K562 (cell line): Measurements from ENCODE around the gene EGFL7. TPM values are rescaled to one million over a fixed set of nuclear protein-coding genes. Genes with fewer than 3 reads are reported as not detected.

ENCODE experiments used
- ATAC-seq: fragments of 200-7000 bp; cut with Tn5 transposase; 3 replicates; pipeline ENCODE4 v1.9.1; 2020; ENCODE audit warnings: moderate library complexity
- BruUV-seq: library from RNA; stranded (reverse); fragments of 400-500 nt; replicated peaks from 2 replicates; lab custom pipeline; 2021; lab: Mats Ljungman, UMichigan
- CTCF ChIA-PET: fragments of 300-600 bp; formaldehyde crosslinking; extraction: SDS; loops from one replicate; lab custom pipeline; 2021; ENCODE audit warnings: low intra/inter-chr PET ratio; lab: Yijun Ruan, JAX
- POLR2A ChIA-PET: fragments of 300-600, 350-650 bp; sonication (Branson Sonifier 250); formaldehyde crosslinking; extraction: SDS; loops from one replicate; lab custom pipeline; 2021; ENCODE audit warnings: antibody characterized with exemption, inconsistent platforms; lab: Yijun Ruan, JAX
- DNase-seq, 4 experiments: peaks; one replicate each; pipeline versions ENCODE4 v3.0.0 to v3.0.0-alpha.2; 2011 to 2018; ENCODE audit warnings: low spot score in 3 of 4, mixed read lengths in 3 of 4; ENCODE audit errors: extremely low read depth in 1 of 4
- FAIRE-seq: peaks from 2 replicates; lab custom pipeline; 2011; peaks lifted over from hg19 to GRCh38; lab: Jason Lieb, UNC
- H2AFZ ChIP-seq: 2 replicates; pipeline ENCODE4 v1.6.0; 2011; ENCODE audit warnings: low read depth, low read length, control low read depth, inconsistent platforms
- H3K27ac ChIP-seq: fragments of 200-600 bp; 3 replicates; pipeline ENCODE4 v1.8.0; 2011; ENCODE audit warnings: low read depth, mild to moderate bottlenecking, control low read depth, inconsistent platforms, low read length, moderate library complexity, mixed read lengths; ENCODE audit errors: extremely low read depth
- H3K27me3 ChIP-seq, 2 experiments: fragments of 300-600 bp in 1 of 2; 2 replicates in 1 of 2; 3 replicates in 1 of 2; pipeline versions ENCODE4 v1.6.0 to v1.8.0; 2011; ENCODE audit warnings: inconsistent platforms in 2 of 2, low read length in 2 of 2, mild to moderate bottlenecking in 1 of 2, mixed read lengths in 1 of 2, moderate library complexity in 1 of 2; ENCODE audit not compliant: control insufficient read depth in 2 of 2, insufficient read depth in 2 of 2
- H3K36me3 ChIP-seq: fragments of 300-600 bp; 3 replicates; pipeline ENCODE4 v1.8.0; 2011; ENCODE audit warnings: mild to moderate bottlenecking, low read length, inconsistent platforms; ENCODE audit not compliant: control insufficient read depth, insufficient read depth
- H3K4me1 ChIP-seq, 2 experiments: fragments of 200-600 bp in 1 of 2; replicated peaks in 1 of 2; 2 replicates in 1 of 2; 3 replicates in 1 of 2; pipeline versions ENCODE4 v1.5.1 to v1.8.0; 2011; ENCODE audit warnings: inconsistent platforms in 2 of 2, low read length in 2 of 2, mild to moderate bottlenecking in 1 of 2, mixed read lengths in 1 of 2, moderate library complexity in 1 of 2; ENCODE audit not compliant: control insufficient read depth in 2 of 2, insufficient read depth in 2 of 2
- H3K4me2 ChIP-seq: 2 replicates; pipeline ENCODE4 v1.6.1; 2011; ENCODE audit warnings: low read length, control low read depth, inconsistent platforms, mixed read lengths; ENCODE audit not compliant: insufficient read depth
- H3K4me3 ChIP-seq: fragments of 200-600 bp; sonication (generic), shearing (Covaris generic); 2 replicates; pipeline ENCODE4 v1.5.1; 2016; ENCODE audit warnings: control low read depth, inconsistent platforms
- H3K79me2 ChIP-seq: fragments of 200-600 bp; 3 replicates; pipeline ENCODE4 v1.8.0; 2011; ENCODE audit warnings: low read length, inconsistent platforms; ENCODE audit not compliant: control insufficient read depth, insufficient read depth
- H3K9ac ChIP-seq, 2 experiments: 2 replicates each; pipeline versions ENCODE4 v1.6.0 to v1.6.1; 2011; ENCODE audit warnings: low read depth in 2 of 2, low read length in 2 of 2, control low read depth in 1 of 2, inconsistent platforms in 1 of 2, mild to moderate bottlenecking in 1 of 2, mixed read lengths in 1 of 2; ENCODE audit not compliant: insufficient read depth in 1 of 2
- H3K9me1 ChIP-seq: one replicate; pipeline ENCODE4 v1.6.0; 2011; ENCODE audit warnings: inconsistent platforms, mild to moderate bottlenecking, low read length, moderate library complexity; ENCODE audit not compliant: control insufficient read depth, insufficient read depth
- H3K9me3 ChIP-seq: replicated peaks from 2 replicates; pipeline ENCODE4 v1.5.1; 2011; ENCODE audit warnings: low read depth, low read length, inconsistent platforms; ENCODE audit not compliant: control insufficient read depth, insufficient read depth
- H4K20me1 ChIP-seq: replicated peaks from 2 replicates; pipeline ENCODE4 v1.6.1; 2011; ENCODE audit warnings: low read length, inconsistent platforms, mixed read lengths; ENCODE audit not compliant: control insufficient read depth, insufficient read depth
- BRD9 ChIP-seq: fragments of 450-650 bp; IDR thresholded peaks from 2 replicates; pipeline ENCODE4 v1.6.1; 2018; ENCODE audit warnings: low read depth; ENCODE audit not compliant: partially characterized antibody
- HNRNPK ChIP-seq: fragments of 200-400 bp; formaldehyde crosslinking; IDR thresholded peaks from one replicate; pipeline ENCODE4 v1.6.1; 2018; ENCODE audit warnings: mild to moderate bottlenecking, low read depth, low read length; ENCODE audit not compliant: poor library complexity, severe bottlenecking
- KAT2B ChIP-seq: IDR thresholded peaks from one replicate; pipeline ENCODE4 v1.6.1; 2012; ENCODE audit warnings: low read depth, mild to moderate bottlenecking, control low read depth, inconsistent platforms, low read length, moderate library complexity
- MED1 ChIP-seq: sonication (generic); formaldehyde crosslinking; IDR thresholded peaks from 2 replicates; pipeline ENCODE4 v1.8.1; 2023; ENCODE audit warnings: missing genetic modification reagents, borderline replicate concordance
- POLR2B ChIP-seq: fragments of 450-650 bp; IDR thresholded peaks from 2 replicates; pipeline ENCODE4 v1.6.1; 2018; ENCODE audit warnings: low read depth; ENCODE audit not compliant: partially characterized antibody
- POLR3A ChIP-seq: IDR thresholded peaks from 2 replicates; pipeline ENCODE4 v1.6.1; 2011; ENCODE audit warnings: borderline replicate concordance, mild to moderate bottlenecking, moderate library complexity; ENCODE audit not compliant: insufficient read length, insufficient read depth; ENCODE audit errors: extremely low read depth
- RBM39 ChIP-seq: fragments of 200-400 bp; formaldehyde crosslinking; optimal IDR thresholded peaks from 2 replicates; pipeline ENCODE3; 2018; ENCODE audit warnings: low read depth, low read length
- SIN3B ChIP-seq: fragments of 450-650 bp; IDR thresholded peaks from 2 replicates; pipeline ENCODE4 v1.6.1; 2017; ENCODE audit warnings: low read depth, mild to moderate bottlenecking, moderate library complexity
- SPI1 ChIP-seq: IDR thresholded peaks from 2 replicates; pipeline ENCODE4 v1.6.1; 2011; ENCODE audit warnings: low read depth, low read length, control low read depth, borderline replicate concordance
- TCF3 ChIP-seq: sonication (generic); formaldehyde crosslinking; IDR thresholded peaks from 2 replicates; pipeline ENCODE4 v1.4.0; 2020; ENCODE audit warnings: mild to moderate bottlenecking, missing genetic modification reagents
- XRCC3 ChIP-seq: fragments of 450-650 bp; IDR thresholded peaks from 2 replicates; pipeline ENCODE4 v1.6.1; 2017; ENCODE audit warnings: mild to moderate bottlenecking, moderate library complexity
- ZBED1 ChIP-seq: IDR thresholded peaks from 2 replicates; pipeline ENCODE4 v1.6.1; 2014
- ZNF408 ChIP-seq: fragments of 250-450 bp; sonication (Bioruptor Pico); IDR thresholded peaks from 2 replicates; pipeline ENCODE4 v1.4.0; 2020; ENCODE audit warnings: low read depth, mild to moderate bottlenecking, moderate library complexity
- WGBS: fragments of 100-300 bp; shearing (Covaris generic); methylation state at CpG from one replicate; pipeline ENCODE4 v1.1.6; 2016; ENCODE audit warnings: low coverage, mixed read lengths; ENCODE audit not compliant: insufficient coverage; ENCODE audit errors: missing lambda C conversion rate; 5-methylcytosine and 5-hydroxymethylcytosine counted together
- in situ Hi-C: fragments of 300-500 bp; cut with MboI; formaldehyde crosslinking; loops from 4 replicates; pipeline ENCODE4 v1.15.0; 2018; ENCODE audit warnings: inconsistent platforms, mixed read lengths
- intact Hi-C: fragments of 100-400 bp; cut with micrococcal nuclease; formaldehyde crosslinking; loops from 2 replicates; pipeline ENCODE4 v1.14.2; 2022
- polyA plus RNA-seq, 8 experiments: library from polyadenylated mRNA; depleted of rRNA in 4 of 8; stranded (reverse) in 5 of 8; unstranded in 3 of 8; fragments of >200 nt; fragmentation: Nextera tagmentation in 2 of 8; fragmentation: Illumina TruSeq in 1 of 8; extraction: Ambion mirVana in 2 of 8; extraction: Trizol in 1 of 8; gene quantifications; 2 replicates each; pipeline versions ENCODE4 v1.2.1 to v1.2.3, GENCODE V29; 2011 to 2014; ENCODE audit warnings: inconsistent platforms in 1 of 8, missing spikeins in 1 of 8
- total RNA-seq, 7 experiments: library from RNA; depleted of rRNA in 6 of 7; stranded (reverse); fragments of >200 nt in 6 of 7; fragmentation: Illumina TruSeq in 2 of 7; extraction: Trizol in 2 of 7; gene quantifications; 2 replicates each; pipeline versions ENCODE4 v1.2.1 to v1.2.3, GENCODE V29; 2011 to 2021; ENCODE audit warnings: low replicate concordance in 1 of 7
- TF ChIP-seq, protein P1 (sequence below): fragments of 250-450 bp; sonication (Bioruptor Pico); IDR thresholded peaks from 2 replicates; pipeline ENCODE4 v1.6.1; 2021; ENCODE audit warnings: mild to moderate bottlenecking
- TF ChIP-seq, protein P2 (sequence below): fragments of 450-650 bp; IDR thresholded peaks from 2 replicates; pipeline ENCODE4 v1.6.1; 2016; ENCODE audit warnings: low read depth, mild to moderate bottlenecking, moderate library complexity
- TF ChIP-seq, protein P3 (sequence below): fragments of 450-650 bp; formaldehyde crosslinking; IDR thresholded peaks from 2 replicates; pipeline ENCODE4 v1.4.0; 2020; ENCODE audit warnings: mild to moderate bottlenecking, moderate library complexity
- TF ChIP-seq, protein P4 (sequence below): sonication (generic); formaldehyde crosslinking; IDR thresholded peaks from 2 replicates; pipeline ENCODE4 v1.8.1; 2023; ENCODE audit warnings: mild to moderate bottlenecking, missing genetic modification reagents

The EGFL7 gene
- total and polyA plus RNA-seq, 9 of the 15 experiments (the other 6 are each of a cell fraction or from before 2014, with no cell fraction given): 1.5 to 286 (median 55.5) TPM

DNA sequence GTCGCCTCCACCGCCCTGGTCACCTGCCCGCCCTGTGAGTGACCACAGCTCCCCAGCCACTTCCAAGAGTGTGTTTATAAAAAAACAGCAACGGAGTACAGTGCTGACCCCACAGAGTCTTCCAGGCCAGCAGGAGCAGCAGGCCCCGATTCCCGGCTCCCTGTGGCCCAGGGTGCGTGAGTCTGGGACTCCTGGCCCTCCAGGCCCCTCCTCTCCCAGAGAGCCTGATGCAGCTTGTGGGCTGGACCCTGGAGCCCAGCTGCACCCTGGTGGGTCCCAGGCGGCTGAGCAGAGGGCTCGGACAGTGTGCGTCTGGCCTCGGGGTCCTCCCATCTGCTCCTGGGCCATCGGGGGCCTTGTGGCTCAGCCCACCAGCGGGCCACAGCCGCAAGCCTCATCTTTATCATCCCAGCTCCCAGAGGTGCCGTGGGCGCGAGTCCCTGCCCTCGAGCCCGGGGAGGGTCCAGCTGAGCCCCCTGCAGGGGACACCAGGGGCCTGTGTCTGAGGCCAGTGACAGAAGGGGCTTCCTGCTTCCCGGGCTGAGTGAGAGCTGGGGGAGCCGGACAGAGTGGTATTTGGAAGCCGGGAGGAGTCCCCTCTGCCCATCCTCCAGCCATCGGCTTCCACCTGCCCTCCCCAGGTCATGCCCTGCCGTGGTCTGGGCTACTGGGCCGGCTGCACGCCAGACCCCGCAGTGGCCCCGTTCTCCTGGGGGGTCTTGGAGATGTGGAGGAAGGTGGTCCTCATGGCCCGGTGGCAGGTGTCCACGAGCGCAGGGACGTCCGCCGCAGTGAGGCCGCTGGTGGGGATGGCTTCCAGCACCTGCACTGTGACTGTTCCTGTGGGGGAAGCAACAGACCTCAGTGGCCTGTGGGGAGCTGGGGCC, 10.6 kb downstream of the EGFL7 start:
- no peak overlapping the region for H2AFZ ChIP-seq
- BruUV-seq: TSS peak; percentile 69
- H3K4me3 ChIP-seq: no peak overlapping the region
- H3K79me2 ChIP-seq: peaks cover 10% of the 10 kb centered on the region
- POLR2A ChIA-PET: interaction anchor here (0.6 to 2.1 kb wide), 12 partner anchors 8 to 802 kb away, joined by 3 to 11 read pairs (median 3); partner anchors contain the start of gene AGPAT2
- peaks cover 2% of the 10 kb centered on the region for H3K9me1 ChIP-seq
- peak; percentile 49 for ATAC-seq
- peak overlapping the region in 1 of 2 experiments; percentile 76; a peak in 2 of 4 replicates for H3K9ac ChIP-seq
- CTCF ChIA-PET: no interaction called here
- DNase-seq: peak in 3 of 4 experiments; percentile 36 to 75 (median 65)
- H3K4me2 ChIP-seq: no peak overlapping the region
- 58% methylated on average over 33 of the region's 35 CpGs for WGBS
- no peaks in the 10 kb centered on the region for H3K9me3 ChIP-seq
- in situ Hi-C loops (no loop called here), intact Hi-C loops (no loop called here)
- peaks cover 44% of the 10 kb centered on the region for H4K20me1 ChIP-seq
- H3K27me3 ChIP-seq: no peaks in the 10 kb centered on the region
- H3K4me1 ChIP-seq: peaks cover 8 to 100% of the 10 kb centered on the region in 2 experiments; a peak in 3 of 5 replicates
- peak; percentile 66 for FAIRE-seq
- H3K27ac ChIP-seq: peak overlapping the region; percentile 27; the same call in 1 of the 3 replicates
- peaks cover 74% of the 10 kb centered on the region; the same call in 2 of the 3 replicates for H3K36me3 ChIP-seq
- TF ChIP-seq, protein P1, sequence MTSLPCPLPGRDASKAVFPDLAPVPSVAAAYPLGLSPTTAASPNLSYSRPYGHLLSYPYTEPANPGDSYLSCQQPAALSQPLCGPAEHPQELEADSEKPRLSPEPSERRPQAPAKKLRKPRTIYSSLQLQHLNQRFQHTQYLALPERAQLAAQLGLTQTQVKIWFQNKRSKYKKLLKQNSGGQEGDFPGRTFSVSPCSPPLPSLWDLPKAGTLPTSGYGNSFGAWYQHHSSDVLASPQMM (CRISPR knock-in tag): no peak
- TF ChIP-seq RBM39: no peak
- TF ChIP-seq POLR3A: no peak
- no peak for TF ChIP-seq TCF3 (CRISPR knock-in tag)
- TF ChIP-seq, protein P2, sequence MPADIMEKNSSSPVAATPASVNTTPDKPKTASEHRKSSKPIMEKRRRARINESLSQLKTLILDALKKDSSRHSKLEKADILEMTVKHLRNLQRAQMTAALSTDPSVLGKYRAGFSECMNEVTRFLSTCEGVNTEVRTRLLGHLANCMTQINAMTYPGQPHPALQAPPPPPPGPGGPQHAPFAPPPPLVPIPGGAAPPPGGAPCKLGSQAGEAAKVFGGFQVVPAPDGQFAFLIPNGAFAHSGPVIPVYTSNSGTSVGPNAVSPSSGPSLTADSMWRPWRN: no peak
- no peak for TF ChIP-seq BRD9
- TF ChIP-seq POLR2B: peak; percentile 87
- TF ChIP-seq SPI1: no peak
- TF ChIP-seq HNRNPK: no peak
- TF ChIP-seq ZNF408 (CRISPR knock-in tag): no peak
- TF ChIP-seq KAT2B: no peak
- TF ChIP-seq XRCC3: no peak
- TF ChIP-seq SIN3B: 0 out of 2 replicates have a peak, but pooled peaks have one; percentile 17
- peak; percentile 17; the same call in 1 of the 2 replicates for TF ChIP-seq ZBED1
- TF ChIP-seq, protein P3, sequence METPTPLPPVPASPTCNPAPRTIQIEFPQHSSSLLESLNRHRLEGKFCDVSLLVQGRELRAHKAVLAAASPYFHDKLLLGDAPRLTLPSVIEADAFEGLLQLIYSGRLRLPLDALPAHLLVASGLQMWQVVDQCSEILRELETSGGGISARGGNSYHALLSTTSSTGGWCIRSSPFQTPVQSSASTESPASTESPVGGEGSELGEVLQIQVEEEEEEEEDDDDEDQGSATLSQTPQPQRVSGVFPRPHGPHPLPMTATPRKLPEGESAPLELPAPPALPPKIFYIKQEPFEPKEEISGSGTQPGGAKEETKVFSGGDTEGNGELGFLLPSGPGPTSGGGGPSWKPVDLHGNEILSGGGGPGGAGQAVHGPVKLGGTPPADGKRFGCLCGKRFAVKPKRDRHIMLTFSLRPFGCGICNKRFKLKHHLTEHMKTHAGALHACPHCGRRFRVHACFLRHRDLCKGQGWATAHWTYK (CRISPR knock-in tag): peak; percentile 65
- TF ChIP-seq, protein P4, sequence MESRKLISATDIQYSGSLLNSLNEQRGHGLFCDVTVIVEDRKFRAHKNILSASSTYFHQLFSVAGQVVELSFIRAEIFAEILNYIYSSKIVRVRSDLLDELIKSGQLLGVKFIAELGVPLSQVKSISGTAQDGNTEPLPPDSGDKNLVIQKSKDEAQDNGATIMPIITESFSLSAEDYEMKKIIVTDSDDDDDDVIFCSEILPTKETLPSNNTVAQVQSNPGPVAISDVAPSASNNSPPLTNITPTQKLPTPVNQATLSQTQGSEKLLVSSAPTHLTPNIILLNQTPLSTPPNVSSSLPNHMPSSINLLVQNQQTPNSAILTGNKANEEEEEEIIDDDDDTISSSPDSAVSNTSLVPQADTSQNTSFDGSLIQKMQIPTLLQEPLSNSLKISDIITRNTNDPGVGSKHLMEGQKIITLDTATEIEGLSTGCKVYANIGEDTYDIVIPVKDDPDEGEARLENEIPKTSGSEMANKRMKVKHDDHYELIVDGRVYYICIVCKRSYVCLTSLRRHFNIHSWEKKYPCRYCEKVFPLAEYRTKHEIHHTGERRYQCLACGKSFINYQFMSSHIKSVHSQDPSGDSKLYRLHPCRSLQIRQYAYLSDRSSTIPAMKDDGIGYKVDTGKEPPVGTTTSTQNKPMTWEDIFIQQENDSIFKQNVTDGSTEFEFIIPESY (CRISPR knock-in tag): peak; percentile 79
- TF ChIP-seq MED1 (CRISPR knock-in tag): no peak
